HG03060 (cell line): ENCODE data around the gene KRT6C.
"Not testable (repeated sequence)": the region's sequence is repeated elsewhere in the genome, so short reads cannot be mapped to it uniquely, and the experiment has no call there.

ENCODE experiments used
- ATAC-seq: cut with Tn5 transposase; IDR thresholded peaks from one replicate; pipeline ENCODE4 v1.9.1; 2021; ENCODE audit warnings: low read depth, moderate number of reproducible peaks; ENCODE audit not compliant: unreplicated experiment

Gene KRT6C

DNA sequence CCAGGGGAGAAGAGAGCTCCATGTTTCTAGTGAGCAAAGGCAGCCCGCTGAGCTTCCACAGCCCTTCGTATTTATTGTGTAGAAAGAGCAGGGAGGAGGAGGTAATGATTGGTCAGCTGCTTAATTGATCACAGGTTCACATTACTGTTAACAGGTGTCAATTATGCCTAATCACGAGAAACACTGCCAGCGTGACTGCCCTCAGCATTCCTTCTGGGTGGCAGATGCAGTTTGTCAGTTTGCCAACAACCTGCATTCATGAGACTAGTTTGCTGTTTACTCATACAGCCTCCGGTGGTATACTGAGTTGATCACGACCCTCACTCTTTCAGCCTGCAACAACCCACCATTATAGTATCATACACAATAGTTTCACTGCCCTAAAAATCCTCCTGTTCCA lies 27.0 kb upstream of the KRT6C start:
- not testable (repeated sequence) for ATAC-seq

DNA sequence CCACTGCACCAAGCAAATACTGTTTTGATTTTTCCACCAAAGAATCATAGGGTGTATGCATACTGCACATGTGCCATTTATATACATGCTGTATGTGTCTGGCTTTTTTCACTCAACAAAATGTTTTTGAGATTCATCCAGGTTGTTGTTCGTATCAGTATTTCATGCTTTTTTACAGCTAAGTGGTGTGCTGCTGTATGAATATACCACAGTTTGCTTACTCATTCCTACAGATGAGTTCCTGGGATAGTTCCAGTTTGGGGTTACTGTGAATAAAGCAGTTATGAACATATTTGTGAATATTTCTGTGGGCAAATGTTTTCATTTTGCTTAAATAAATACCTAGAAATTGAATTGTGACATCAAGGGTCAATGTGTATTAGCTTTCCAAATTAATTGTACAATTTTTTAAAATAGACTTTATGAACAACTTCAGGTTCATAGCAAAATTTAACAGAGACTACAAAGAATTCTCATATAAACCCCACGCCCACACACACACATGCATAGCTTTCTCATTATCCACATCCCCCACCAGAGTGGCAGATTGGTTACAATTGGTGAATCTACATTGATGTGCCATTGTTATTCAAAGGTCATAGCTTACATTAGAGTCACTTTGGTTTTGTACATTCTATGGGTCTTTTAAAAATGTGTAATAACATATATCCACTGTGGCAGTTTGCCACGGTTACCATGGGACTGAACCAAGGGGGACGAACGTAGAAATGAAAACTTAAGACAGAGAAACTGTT lies 26.4 kb upstream of the KRT6C start:
- no peak for ATAC-seq

GRCh38 chr12:52498946-52499345 lies 25.3 kb upstream of the KRT6C start:
- no peak for ATAC-seq

DNA sequence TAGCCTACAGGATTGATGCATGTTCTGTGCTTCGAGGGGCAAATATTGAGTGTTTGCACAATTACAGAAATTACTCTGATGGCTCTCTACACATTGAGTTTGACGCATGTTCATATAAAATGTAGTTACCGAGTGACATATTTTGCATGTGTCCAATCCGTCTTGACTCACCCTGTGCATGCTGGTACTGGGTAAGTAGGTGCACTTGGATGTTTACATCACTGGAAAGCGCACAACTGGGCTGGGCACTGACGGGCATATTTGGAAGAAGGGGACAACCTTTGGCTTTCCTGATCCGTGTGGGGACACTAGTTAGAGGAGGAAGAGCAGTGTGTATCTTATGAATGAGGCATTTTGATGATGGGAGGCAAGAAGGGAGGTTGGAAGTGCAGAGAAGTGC lies 24.4 kb upstream of the KRT6C start:
- no peak for ATAC-seq

DNA sequence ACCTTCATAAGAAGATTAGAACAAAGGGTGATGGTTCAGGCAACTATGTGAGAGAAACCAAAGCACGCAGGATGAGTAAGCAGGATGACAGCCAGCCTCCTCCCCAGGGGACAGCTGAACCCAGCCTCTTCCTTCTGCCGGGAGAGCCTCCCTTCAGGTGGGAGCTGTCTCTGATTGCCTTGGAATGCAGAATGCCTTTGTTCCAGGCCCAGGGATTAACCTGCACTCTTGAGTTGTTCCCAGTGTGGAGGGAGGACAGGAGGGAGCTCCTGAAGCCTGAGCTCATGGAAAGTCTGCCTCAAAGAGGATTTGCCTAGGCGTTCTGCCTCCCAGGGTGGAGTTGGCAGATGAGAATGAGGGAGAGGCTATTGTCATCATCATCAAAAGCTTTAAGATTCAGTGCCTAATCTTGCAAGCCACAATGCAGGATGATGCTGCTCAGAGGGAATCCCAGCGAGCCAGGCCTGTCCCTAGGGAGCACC lies 23.0 kb upstream of the KRT6C start:
- no peak for ATAC-seq

- no peak for ATAC-seq
These were observed 22.4 kb upstream of the KRT6C start for GRCh38 chr12:52496054-52496453.

- no peak for ATAC-seq
These were observed 21.8 kb upstream of the KRT6C start for GRCh38 chr12:52495389-52495788.

DNA sequence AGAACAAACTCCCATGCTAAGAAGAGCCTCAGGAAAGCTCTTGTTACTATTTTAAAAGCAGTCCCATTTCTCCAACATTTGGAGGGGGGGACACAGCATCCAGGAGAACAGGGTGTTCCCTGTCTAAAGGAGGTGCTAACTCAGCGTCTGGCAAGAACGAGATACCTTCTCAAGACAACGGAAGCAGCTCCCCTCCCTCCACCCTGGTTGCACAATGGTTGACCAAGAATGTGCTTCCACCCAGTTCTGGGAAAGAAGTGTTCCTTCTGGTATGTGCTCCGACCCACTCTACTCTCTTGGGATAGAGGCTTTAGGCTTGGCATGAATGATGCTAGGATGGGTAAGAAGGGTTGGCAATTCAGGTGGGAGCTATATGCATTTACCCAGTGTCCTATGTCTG lies 20.9 kb upstream of the KRT6C start:
- no peak for ATAC-seq

DNA sequence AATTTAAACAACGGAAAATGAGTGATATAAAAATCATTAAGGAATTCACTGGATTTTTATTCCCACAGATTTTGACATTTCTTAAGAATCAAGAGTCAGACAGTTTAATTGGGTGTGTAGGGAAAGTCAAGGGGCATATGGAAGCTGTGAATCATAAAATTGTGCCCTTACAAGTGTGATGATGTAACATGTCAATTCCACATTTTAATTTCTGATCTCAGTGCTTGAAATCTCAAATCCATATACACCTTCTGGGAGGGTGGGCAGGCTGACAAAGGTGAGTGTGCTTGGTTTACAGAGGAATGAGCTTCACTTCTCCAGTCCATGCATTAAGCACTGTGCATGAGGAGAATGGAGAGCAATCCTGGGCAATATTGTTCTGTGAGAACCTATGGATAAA lies 20.5 kb upstream of the KRT6C start:
- ATAC-seq = no peak

GRCh38 chr12:52493172-52493571 lies 19.6 kb upstream of the KRT6C start, which contains the start of gene KRT6A:
KRT6A (minus strand) TSS chr12:52493257; CDS start chr12:52493188, 69 bp downstream.
- ATAC-seq = no peak

- ATAC-seq = not testable (repeated sequence)
These were observed 18.8 kb upstream of the KRT6C start for GRCh38 chr12:52492405-52492804.

GRCh38 chr12:52491495-52491894 lies 17.9 kb upstream of the KRT6C start:
- not testable (repeated sequence) for ATAC-seq

DNA sequence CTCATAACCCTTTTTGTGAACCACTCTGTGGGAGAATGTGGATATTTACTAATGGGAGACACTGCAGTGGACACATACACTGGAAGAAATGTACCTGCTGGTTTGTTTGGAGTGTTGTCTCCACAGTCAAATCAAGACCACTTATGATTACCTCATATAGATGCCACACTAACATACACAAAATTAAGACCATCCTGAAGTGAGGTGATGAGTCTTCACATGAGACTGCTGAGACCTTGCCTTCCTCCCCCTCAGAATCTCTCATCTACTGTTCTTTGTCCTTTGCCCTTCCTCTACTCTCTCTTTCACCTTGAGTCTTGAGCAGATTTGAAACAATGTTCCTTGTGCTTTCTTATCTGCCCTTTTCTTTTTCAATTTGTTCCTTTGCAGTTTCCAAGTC lies 15.1 kb upstream of the KRT6C start:
- ATAC-seq = no peak

- ATAC-seq = not testable (repeated sequence)
These were observed 14.3 kb upstream of the KRT6C start for GRCh38 chr12:52487744-52488443.

- ATAC-seq = no peak
These were observed 13.6 kb upstream of the KRT6C start for GRCh38 chr12:52487211-52487610.

DNA sequence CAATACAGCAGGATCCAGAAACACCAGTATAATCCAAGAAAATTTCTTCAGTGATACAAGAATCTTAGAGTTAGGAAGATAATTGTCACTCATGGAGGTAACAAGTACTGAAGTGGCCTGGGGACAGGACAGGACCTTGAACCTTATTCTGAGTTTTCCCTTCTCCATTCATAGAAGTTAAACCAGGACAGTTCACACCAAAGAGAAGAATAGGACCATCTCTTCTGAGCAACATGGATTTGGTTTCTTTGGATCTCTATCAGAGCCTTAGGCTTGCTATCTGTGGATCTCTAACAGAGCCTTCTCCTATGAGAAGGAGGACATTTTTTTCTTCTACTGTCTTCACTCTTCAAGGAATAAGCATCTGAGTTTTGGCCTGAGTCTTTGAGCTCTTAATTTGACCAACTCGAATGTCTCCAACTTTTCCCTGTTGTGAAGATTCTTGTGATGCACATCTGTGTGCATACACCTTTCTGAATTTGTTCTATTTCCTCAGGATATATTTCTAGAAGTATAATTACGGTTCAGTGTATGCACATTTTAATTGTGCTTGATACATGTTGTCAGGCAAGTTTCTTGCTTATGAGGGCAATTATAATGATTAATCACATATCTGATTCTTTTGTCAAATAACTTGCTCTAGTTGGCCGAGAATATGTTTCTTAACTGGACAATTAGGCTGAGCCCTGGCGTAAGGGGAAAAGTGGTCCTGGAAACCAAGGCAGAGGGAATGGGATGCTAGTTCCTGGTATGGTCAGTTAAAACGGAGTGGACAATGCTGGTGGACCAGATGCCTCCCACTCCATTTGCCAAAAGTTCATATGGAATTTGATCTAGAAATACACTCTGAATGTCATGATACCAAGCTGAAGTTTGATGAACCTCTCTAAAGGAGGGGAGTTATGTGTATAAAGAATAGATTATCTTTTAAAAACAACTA lies 12.8 kb upstream of the KRT6C start:
- ATAC-seq = no peak

DNA sequence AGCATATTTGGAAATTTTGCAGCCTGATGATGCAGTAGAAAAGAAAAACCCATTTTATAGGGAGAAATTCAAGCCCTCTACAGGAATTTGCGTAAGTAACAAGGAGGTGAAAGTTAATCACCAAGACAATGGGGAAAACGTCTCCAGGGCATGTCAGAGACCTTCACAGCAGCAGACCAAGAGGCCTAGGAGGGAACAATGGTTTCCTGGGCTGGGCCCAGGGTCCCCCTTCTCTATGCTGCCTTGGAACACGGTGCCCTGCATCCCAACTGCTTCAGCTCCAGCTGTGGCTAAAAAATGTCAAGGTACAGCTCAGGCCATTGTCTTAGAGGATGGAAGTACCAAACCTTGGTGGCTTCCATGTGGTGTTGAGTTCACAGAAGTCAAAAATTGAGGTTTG lies 6.5 kb upstream of the KRT6C start:
- no peak for ATAC-seq

DNA sequence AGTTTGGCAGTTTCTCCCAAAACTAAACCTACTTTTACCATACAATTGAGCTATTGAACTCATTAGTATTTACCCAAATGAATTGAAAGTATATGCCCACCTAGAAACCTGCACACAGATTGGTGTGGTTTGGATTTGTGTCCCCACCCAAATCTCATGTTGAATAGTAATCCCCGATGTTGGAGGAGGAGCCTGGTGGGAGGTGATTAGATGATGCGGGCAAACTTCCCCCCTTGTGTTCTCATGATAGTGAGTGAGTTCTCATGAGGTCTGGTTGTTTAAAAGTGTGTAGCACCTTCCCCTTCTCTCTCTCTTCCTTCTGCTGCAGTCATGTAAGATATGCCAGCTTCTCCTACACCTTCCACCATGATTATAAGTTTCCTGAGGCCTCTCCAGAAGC lies 4.0 kb upstream of the KRT6C start:
- no peak for ATAC-seq

GRCh38 chr12:52474212-52474611 lies 607 bp upstream of the KRT6C start:
- ATAC-seq = no peak

- ATAC-seq = no peak
These were observed 3.8 kb downstream of the KRT6C start for GRCh38 chr12:52469853-52470252.

DNA sequence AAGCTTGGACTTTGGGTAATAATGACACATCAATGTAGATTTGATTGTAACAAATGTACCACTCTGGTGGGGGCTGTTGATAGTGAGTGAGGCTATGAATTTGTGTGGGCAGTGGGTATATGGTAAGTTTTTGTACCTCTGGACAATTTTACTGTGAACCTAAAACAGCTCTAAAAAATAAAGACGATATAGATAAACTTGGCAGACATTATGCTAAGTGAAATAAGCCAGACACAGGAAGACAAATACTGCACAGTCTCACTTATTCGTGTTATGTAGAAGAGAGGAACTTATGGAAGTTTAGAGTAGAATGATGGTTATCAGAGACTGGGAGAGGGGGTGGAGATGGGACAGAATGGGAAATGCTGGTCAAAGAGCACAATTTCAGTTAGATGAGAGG lies 8.7 kb downstream of the KRT6C start:
- ATAC-seq = no peak
